AG09309 (cell line): ENCODE results near the gene HMGXB4.

Experiments used
- DNase-seq: peaks from one replicate; pipeline ENCODE4 v3.0.0-alpha.2; 2010; ENCODE audit warnings: low read depth
- H3K4me3 ChIP-seq: 2 replicates; pipeline ENCODE4 v1.5.1; 2011; ENCODE audit warnings: mild to moderate bottlenecking, low read depth, low read length, moderate library complexity; ENCODE audit not compliant: control insufficient read depth
- CTCF ChIP-seq: IDR thresholded peaks from 2 replicates; pipeline ENCODE4 v1.5.1; 2011; ENCODE audit warnings: mild to moderate bottlenecking, low read depth, low read length, inconsistent platforms; ENCODE audit not compliant: insufficient read depth, control insufficient read depth; ENCODE audit errors: missing control alignments

HMGXB4 gene

GRCh38 chr22:35313311-35314121 lies 56.2 kb downstream of the HMGXB4 start:
- TF ChIP-seq CTCF: no peak
- peak; percentile 84 for DNase-seq
- no peak overlapping the region for H3K4me3 ChIP-seq

- H3K4me3 ChIP-seq: no peak overlapping the region
- no peak for TF ChIP-seq CTCF
- DNase-seq: no peak
Measured at GRCh38 chr22:35314161-35314942, 57.1 kb downstream of the HMGXB4 start.

GRCh38 chr22:35315141-35315854 lies 58.0 kb downstream of the HMGXB4 start:
- TF ChIP-seq CTCF: no peak
- DNase-seq: no peak
- H3K4me3 ChIP-seq: no peak overlapping the region

- no peak for TF ChIP-seq CTCF
- H3K4me3 ChIP-seq: no peak overlapping the region
- DNase-seq: no peak
Measured at GRCh38 chr22:35315855-35316745, 58.8 kb downstream of the HMGXB4 start.

GRCh38 chr22:35316751-35317150 lies 59.5 kb downstream of the HMGXB4 start:
- TF ChIP-seq CTCF: no peak
- no peak overlapping the region for H3K4me3 ChIP-seq

More at GRCh38 chr22:35316751-35317150, 59.5 kb downstream of the HMGXB4 start:
- DNase-seq: no peak
